GM18907 (cell line): ENCODE results near the gene MAPRE2.
A peak's percentile ranks its signal among the peaks of the same experiment; 100 is the strongest.

Experiments
- ATAC-seq: cut with Tn5 transposase; IDR thresholded peaks from one replicate; pipeline ENCODE4 v1.9.1; 2021; ENCODE audit warnings: mild to moderate bottlenecking, moderate library complexity; ENCODE audit not compliant: unreplicated experiment

The MAPRE2 gene

DNA sequence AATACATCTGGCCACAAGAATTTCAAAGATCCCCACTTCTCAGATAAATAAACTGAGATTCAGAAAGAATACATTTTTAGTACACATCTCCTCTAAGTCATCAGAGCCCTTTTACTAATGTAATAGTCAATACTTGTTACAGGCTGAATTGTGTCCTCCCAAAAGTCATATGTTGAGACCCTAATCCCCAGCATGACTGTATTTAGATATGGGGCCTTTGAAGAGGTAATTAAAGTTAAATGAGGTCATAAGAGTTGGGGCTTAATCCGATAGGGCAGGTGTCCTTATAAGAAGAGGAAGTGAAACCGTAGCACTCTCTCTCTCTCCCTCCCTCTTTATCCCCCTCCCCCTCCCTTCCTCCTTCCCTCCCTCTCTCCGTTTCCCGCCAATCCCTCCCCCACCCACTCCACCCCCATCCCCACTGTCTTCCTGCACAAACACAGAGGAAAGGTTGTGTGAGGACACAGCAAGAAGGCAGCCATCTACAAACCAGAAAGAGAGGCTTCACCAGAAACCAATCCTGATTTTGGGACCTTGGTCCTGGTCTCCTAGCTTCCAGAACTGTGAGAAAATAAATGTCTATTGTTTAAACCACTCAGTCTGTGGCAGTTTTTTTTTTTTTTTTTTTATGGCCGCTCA is 133.0 kb downstream of the MAPRE2 start:
- ATAC-seq = peak; percentile 93

DNA sequence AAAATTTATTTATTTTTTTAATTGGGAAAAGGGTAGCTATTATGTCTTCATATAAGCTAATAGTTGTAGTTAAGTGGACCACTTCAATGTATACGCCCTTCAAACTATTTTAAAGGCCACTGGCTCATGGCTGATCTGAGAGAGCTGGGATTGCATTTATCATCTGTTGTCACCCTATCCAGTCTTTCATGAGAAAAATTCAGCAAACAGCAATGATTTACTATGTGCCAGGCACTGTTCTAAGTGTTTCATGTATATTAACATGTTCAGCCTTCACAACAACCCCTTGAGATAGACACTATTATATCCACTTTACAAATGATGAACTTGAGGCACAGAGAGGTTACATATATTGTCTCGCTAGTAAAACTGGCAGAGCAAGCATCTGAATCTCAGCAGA is 133.5 kb downstream of the MAPRE2 start:
- no peak for ATAC-seq

DNA sequence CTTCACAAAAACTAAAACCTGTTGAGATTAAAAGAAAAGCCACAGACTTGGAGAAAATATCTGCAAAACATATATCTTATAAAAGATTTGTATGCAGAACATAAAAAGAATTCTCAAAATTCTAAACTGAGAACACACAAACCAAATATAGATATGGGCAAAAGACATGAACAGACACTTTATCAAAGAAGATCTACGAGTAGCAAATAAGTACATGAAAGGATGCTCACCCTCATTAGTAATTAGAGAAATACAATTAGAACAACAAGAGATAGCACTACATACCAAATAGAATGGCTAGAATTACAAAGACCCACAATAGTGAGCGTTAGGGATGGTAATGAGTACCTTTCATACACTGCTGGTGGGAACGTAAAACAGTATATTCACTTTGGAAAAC is 135.7 kb downstream of the MAPRE2 start:
- ATAC-seq = no peak

- ATAC-seq = no peak
Measured at GRCh38 chr18:35178260-35178659, 137.0 kb downstream of the MAPRE2 start.

DNA sequence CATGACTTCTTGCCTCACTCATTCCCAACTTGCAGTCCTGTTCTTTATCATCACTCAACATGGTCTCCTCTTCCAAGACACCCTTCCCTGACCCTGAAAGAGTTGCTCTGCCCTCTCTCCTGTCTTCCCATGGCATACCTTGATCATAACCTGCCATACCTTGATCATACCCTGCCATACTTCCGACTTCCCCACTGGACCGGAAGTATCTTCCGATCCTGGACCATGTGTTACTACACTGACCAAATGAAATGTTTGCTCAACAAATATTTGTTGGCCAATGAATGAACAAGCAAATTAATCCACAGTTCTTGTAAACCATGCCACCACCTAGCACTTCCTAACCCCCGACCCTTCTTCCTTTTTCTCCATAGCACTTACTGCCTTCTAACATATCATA is 138.7 kb downstream of the MAPRE2 start:
- ATAC-seq = no peak

DNA sequence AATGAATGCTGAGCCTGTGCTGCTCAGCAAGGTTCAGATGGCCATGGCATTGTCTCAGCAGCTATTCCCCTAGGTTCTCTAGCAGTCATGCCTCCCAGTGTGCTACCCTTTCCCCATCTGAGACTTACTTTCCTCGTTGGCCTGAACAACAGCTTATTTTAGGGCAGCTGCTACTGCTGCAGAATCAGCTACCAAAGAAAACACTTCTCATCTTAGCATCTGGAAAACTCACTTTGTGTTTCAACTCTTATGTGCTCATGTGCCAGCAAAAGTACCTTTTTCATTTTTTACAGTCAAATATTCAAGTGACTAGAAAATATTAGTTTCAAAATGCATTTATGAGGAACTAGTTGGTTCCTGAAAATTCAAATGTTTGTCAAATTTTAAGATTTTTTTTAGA is 139.2 kb downstream of the MAPRE2 start:
- ATAC-seq = no peak

DNA sequence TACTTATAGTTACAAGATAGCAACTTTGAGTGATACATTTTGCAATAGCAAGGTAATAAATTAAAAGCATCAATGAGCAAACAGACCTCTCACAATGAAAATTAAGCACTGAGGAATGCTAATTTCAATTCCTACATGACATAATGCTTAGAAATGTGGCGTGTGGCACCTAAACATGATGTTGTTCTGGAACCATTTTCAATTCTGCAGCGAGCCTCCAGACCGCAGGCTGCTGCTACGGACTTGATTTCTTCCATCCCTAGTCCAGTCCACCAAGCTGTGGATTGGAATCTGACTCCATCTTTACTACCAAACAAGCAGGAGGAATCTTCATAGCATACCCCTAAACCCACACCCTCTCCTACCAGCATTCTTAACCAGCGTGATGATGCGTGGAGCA is 140.9 kb downstream of the MAPRE2 start:
- no peak for ATAC-seq

DNA sequence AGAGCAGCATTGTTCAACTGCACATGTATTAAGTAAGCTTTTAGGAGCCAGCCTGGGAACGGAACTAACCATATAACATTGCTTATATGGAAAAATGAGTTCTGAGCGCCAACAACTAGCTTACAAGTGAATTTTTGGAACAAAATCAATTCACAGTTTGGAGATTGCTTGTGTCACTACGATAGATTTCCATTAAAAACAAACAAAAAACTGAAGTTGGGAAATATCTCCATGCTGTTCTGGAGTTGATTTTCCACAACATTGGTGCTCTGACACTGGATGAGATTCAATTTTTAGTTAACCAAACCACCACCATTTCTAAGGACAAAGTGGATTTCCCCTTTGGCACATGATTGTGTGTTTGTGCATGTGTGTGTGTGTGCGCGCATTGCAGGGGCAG is 142.7 kb downstream of the MAPRE2 start:
- no peak for ATAC-seq

DNA sequence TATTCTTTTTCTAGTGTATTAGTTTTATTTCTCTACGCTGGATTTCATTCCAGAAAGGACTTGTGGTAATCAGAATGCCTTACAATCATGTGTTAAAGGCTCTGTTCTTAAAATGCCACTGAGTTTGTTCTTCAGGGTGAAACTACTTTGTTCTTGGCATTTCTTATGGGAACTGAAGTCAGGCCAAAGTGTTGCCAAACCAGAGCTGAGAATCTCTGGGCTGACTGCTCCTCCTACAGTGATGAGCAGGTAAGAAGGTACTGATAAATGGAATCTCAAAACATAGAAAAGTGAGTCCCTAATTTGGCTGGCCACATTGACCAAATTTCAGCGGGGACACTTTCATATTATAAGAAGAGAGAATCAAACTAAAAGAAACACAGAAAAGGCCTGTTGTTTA is 144.6 kb downstream of the MAPRE2 start:
- ATAC-seq = no peak

- ATAC-seq = no peak
Measured at GRCh38 chr18:35186291-35187034, 145.2 kb downstream of the MAPRE2 start.

DNA sequence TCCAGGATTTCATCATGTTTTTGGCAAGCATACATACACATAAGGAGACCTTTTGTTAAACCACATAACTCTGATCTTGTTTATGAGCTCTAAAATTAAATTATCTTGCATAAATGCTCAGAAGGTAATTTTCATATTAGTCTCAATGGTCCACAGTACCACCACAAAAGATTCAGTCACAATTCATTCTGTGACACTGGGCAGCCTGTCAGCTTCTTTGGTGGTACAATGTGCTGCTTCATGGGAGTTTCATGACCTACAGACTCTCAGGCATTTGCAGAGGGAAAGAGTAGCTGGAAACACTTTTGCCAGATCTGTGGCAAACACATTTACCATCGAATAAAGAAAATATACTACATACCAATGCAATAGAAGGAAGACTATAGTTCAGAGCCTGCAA is 148.3 kb downstream of the MAPRE2 start:
- no peak for ATAC-seq

- no peak for ATAC-seq
Measured at GRCh38 chr18:35190948-35191697, 149.9 kb downstream of the MAPRE2 start.

- ATAC-seq = no peak
Measured at GRCh38 chr18:35191698-35192025, 150.4 kb downstream of the MAPRE2 start.

- ATAC-seq = no peak
Measured at GRCh38 chr18:35192415-35192814, 151.2 kb downstream of the MAPRE2 start.
